BE2C (cell line): Measurements from ENCODE around the gene VAMP2.

Source experiments
- DNase-seq: peaks from one replicate; pipeline ENCODE4 v3.0.0-alpha.2; 2020
- H3K27me3 ChIP-seq: fragments of 250-450 bp; sonication (Bioruptor Pico); 2 replicates; pipeline ENCODE4 v1.5.1; 2020; ENCODE audit warnings: mild to moderate bottlenecking
- H3K36me3 ChIP-seq: fragments of 250-450 bp; sonication (Bioruptor Pico); 2 replicates; pipeline ENCODE4 v1.5.1; 2020; ENCODE audit warnings: mild to moderate bottlenecking
- H3K4me1 ChIP-seq: fragments of 250-450 bp; sonication (Bioruptor Pico); 2 replicates; pipeline ENCODE4 v1.5.1; 2020
- H3K4me3 ChIP-seq: 2 replicates; pipeline ENCODE4 v1.5.1; 2011; ENCODE audit warnings: low read depth, low read length
- H3K9me3 ChIP-seq: fragments of 250-450 bp; sonication (Bioruptor Pico); 2 replicates; pipeline ENCODE4 v1.5.1; 2020
- CTCF ChIP-seq: IDR thresholded peaks from 2 replicates; pipeline ENCODE4 v1.5.1; 2012; ENCODE audit warnings: mild to moderate bottlenecking, low read depth, low read length

Gene VAMP2

GRCh38 chr17:8110907-8111306 is 51.8 kb downstream of the VAMP2 start:
- H3K36me3 ChIP-seq, result no peaks in the 10 kb centered on the region
- no peak for TF ChIP-seq CTCF
- DNase-seq, result no peak
- H3K4me1 ChIP-seq, result no peaks in the 10 kb centered on the region
- no peaks in the 10 kb centered on the region for H3K9me3 ChIP-seq
- no peak overlapping the region for H3K4me3 ChIP-seq
- no peaks in the 10 kb centered on the region for H3K27me3 ChIP-seq

DNA sequence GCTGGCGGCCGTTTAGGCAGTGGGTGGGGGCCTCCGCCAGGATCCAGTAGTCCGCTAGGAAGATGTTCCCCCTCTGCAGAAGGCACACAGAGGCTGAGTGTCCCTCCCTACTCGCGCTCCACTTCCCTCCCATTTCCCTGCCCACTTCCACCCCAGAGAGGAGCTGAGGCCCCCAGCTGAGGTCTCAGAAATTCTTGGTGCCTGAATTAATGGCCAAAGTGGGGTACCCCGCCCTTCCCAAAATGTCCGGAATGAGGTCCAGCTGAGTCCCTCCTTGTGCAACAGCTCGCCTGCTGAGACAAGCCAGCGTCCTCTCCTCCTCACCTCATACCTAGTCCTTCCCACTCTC is 52.3 kb downstream of the VAMP2 start:
- Histone ChIP-seq H3K9me3 (no peaks in the 10 kb centered on the region), H3K4me3 (no peak overlapping the region), H3K27me3 (no peaks in the 10 kb centered on the region), H3K4me1 (no peaks in the 10 kb centered on the region), H3K36me3 (no peaks in the 10 kb centered on the region)
- DNase-seq, result no peak
- no peak for TF ChIP-seq CTCF

GRCh38 chr17:8109661-8110455 is 52.9 kb downstream of the VAMP2 start:
- peak; percentile 72 for DNase-seq
- Histone ChIP-seq H3K4me1 (no peaks in the 10 kb centered on the region), H3K36me3 (no peaks in the 10 kb centered on the region), H3K9me3 (no peaks in the 10 kb centered on the region), H3K27me3 (no peaks in the 10 kb centered on the region), H3K4me3 (peak overlapping the region; percentile 36)
- peak; percentile 62 for TF ChIP-seq CTCF
